Stomach (tissue), 9 donors: Measurements from ENCODE around the gene COL13A1. TPM values are rescaled to one million over a fixed set of nuclear protein-coding genes. Genes with fewer than 3 reads are reported as not detected.

Experiments
- DNase-seq, 2 donors: peaks; one replicate each; pipeline versions ENCODE4 v3.0.0 to v3.0.0-alpha.2; 2013 to 2019
- H3K27ac ChIP-seq, 5 donors: fragments of 200-600 bp in 4 of 5; sonication (generic) in 4 of 5; one replicate each; pipeline ENCODE4 v1.5.1; 2013 to 2019; ENCODE audit warnings: mild to moderate bottlenecking in 1 of 5, moderate library complexity in 1 of 5
- H3K27me3 ChIP-seq, 3 donors: fragments of 200-600 bp; sonication (generic); one replicate each; pipeline ENCODE4 v1.5.1; 2017 to 2019; ENCODE audit warnings: mixed run types in 1 of 3
- H3K36me3 ChIP-seq, 4 donors: fragments of 200-600 bp; sonication (generic); 1 replicate in 3 of 4; 2 replicates in 1 of 4; pipeline ENCODE4 v1.5.1; 2016 to 2019
- H3K4me1 ChIP-seq, 4 donors: fragments of 200-600 bp; sonication (generic); one replicate each; pipeline ENCODE4 v1.5.1; 2016 to 2019
- H3K4me3 ChIP-seq, 4 donors: fragments of 200-600 bp; sonication (generic) in 3 of 4; one replicate each; pipeline ENCODE4 v1.5.1; 2016 to 2019; ENCODE audit warnings: mild to moderate bottlenecking in 1 of 4
- H3K9me3 ChIP-seq, 4 donors: fragments of 200-600 bp; sonication (generic); one replicate each; pipeline ENCODE4 v1.5.1; 2016 to 2019
- CTCF ChIP-seq, 7 experiments: fragments of 450-650 bp in 4 of 7; fragments of 200-600 bp in 3 of 7; sonication (generic) in 3 of 7; IDR thresholded peaks; one replicate each; pipeline ENCODE4 v1.5.1; 2016 to 2019; ENCODE audit warnings: antibody characterized with exemption in 7 of 7, control low read depth in 2 of 7, mild to moderate bottlenecking in 1 of 7
- EP300 ChIP-seq: sonication (generic); formaldehyde crosslinking; IDR thresholded peaks from one replicate; pipeline ENCODE4 v1.6.1; 2017; ENCODE audit warnings: antibody characterized with exemption
- POLR2A ChIP-seq, 4 donors: fragments of 450-650 bp; IDR thresholded peaks; one replicate each; pipeline ENCODE4 v1.6.1; 2016; ENCODE audit warnings: antibody characterized with exemption in 4 of 4, control low read depth in 2 of 4, mild to moderate bottlenecking in 1 of 4, moderate library complexity in 1 of 4
- POLR2AphosphoS5 ChIP-seq, 3 donors: sonication (generic); formaldehyde crosslinking; IDR thresholded peaks; one replicate each; pipeline ENCODE4 v1.6.1; 2016; ENCODE audit warnings: antibody characterized with exemption in 3 of 3
- WGBS, 5 donors: extraction: QIAGEN DNeasy Blood & Tissue Kit in 3 of 5; methylation state at CpG; one replicate each; pipeline versions ENCODE4 v1.1.5 to v1.1.7; 2013 to 2018; 5-methylcytosine and 5-hydroxymethylcytosine counted together
- intact Hi-C: fragments of 100-400 bp; cut with DNase I; formaldehyde crosslinking; loops from one replicate; pipeline ENCODE4 v1.15.1; 2023; ENCODE audit warnings: low total_unique reads
- polyA plus RNA-seq, 3 donors: library from polyadenylated mRNA; stranded (reverse); fragments of 200-250 nt; gene quantifications; one replicate each; pipeline ENCODE4 v1.2.3, GENCODE V29; 2013
- total RNA-seq, 5 donors: library from RNA; depleted of rRNA; stranded (reverse); fragments of >200 nt; gene quantifications; one replicate each; pipeline versions ENCODE4 v1.1.0 to v1.2.3, GENCODE V29; 2014 to 2016
- donor health status: healthy with polysubstance abuse.
- donor health status: Bipolar disorder and iron deficiency.
- donor health status: healthy.

Gene COL13A1
- total and polyA plus RNA-seq, 8 donors, result 0.58 to 9.9 (median 6.9) TPM

DNA sequence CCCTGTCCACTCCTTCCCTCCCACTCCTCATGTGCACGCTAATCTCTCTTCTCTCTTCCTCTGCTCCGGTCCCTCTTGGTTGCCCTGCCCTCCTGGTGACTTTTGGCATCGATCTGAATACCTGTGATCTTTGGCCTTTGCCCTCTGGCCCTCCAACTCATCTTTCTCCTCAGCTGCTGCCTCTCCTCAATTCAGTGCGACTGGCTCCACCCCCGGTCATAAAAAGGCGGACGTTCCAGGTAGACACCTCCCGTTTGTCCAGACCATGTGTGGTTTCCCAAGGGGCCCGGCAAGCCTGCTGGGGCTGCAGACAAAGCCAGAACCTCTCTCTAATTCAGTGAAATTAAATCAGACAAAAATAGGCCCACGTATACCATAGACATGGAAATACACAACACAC lies 96.8 kb downstream of the COL13A1 start:
- Histone ChIP-seq H3K4me1 (peaks cover 5 to 32% (median 18%) of the 10 kb centered on the region in 4 donors), H3K36me3 (no peaks in the 10 kb centered on the region), H3K27ac (no peak overlapping the region), H3K4me3 (no peak overlapping the region), H3K9me3 (no peaks in the 10 kb centered on the region), H3K27me3 (no peaks in the 10 kb centered on the region)
- DNase-seq, result no peak
- TF ChIP-seq POLR2AphosphoS5 (IDR thresholded peaks at IDR 0.05) (no peak), CTCF (IDR thresholded peaks at IDR 0.05) (no peak), POLR2A (IDR thresholded peaks at IDR 0.05) (no peak), EP300 (no peak)
- intact Hi-C loops, result no loop called here
- WGBS, 5 donors, result 68 to 77% (median 75%) methylated on average over 10 of the region's 10 CpGs

- Histone ChIP-seq H3K4me1 (peaks cover 5 to 32% (median 18%) of the 10 kb centered on the region in 4 donors), H3K9me3 (no peaks in the 10 kb centered on the region), H3K4me3 (no peak overlapping the region), H3K27me3 (no peaks in the 10 kb centered on the region), H3K36me3 (no peaks in the 10 kb centered on the region), H3K27ac (no peak overlapping the region)
- intact Hi-C loops, result no loop called here
- no peak for DNase-seq
- no peak for TF ChIP-seq CTCF (IDR thresholded peaks at IDR 0.05)
- no peak for TF ChIP-seq POLR2AphosphoS5 (IDR thresholded peaks at IDR 0.05)
- TF ChIP-seq POLR2A (IDR thresholded peaks at IDR 0.05), result no peak
- WGBS, 5 donors, result 84 to 97% (median 93%) methylated on average over 2 of the region's 2 CpGs
These were observed 97.2 kb downstream of the COL13A1 start for GRCh38 chr10:69898941-69899340.

GRCh38 chr10:69899727-69900595 lies 98.3 kb downstream of the COL13A1 start:
- no peak for TF ChIP-seq CTCF (IDR thresholded peaks at IDR 0.05)
- no peak for TF ChIP-seq EP300
- no peak for TF ChIP-seq POLR2AphosphoS5 (IDR thresholded peaks at IDR 0.05)
- TF ChIP-seq POLR2A (IDR thresholded peaks at IDR 0.05), result no peak
- no peaks in the 10 kb centered on the region for H3K36me3 ChIP-seq
- no peak overlapping the region for H3K27ac ChIP-seq
- intact Hi-C loops, result loop anchor here (10.0 kb wide), 1 partner anchor 105 kb away; no protein-coding TSS in a partner anchor
- no peak for DNase-seq
- H3K27me3 ChIP-seq, result no peaks in the 10 kb centered on the region
- no peaks in the 10 kb centered on the region for H3K9me3 ChIP-seq
- WGBS, 5 donors, result 74 to 87% (median 76%) methylated on average over 11 to 12 of the region's 12 CpGs
- no peak overlapping the region for H3K4me3 ChIP-seq
- H3K4me1 ChIP-seq, result peaks cover 5 to 32% (median 18%) of the 10 kb centered on the region in 4 donors

GRCh38 chr10:69901022-69901421 lies 99.3 kb downstream of the COL13A1 start:
- intact Hi-C loops, result loop anchor here (10.0 kb wide), 1 partner anchor 106 kb away; no protein-coding TSS in a partner anchor
- no peak for DNase-seq
- Histone ChIP-seq H3K4me3 (no peak overlapping the region), H3K9me3 (no peaks in the 10 kb centered on the region), H3K27ac (no peak overlapping the region), H3K4me1 (peaks cover 5 to 32% (median 18%) of the 10 kb centered on the region in 4 donors), H3K36me3 (no peaks in the 10 kb centered on the region), H3K27me3 (no peaks in the 10 kb centered on the region)
- TF ChIP-seq EP300, result no peak
- TF ChIP-seq POLR2AphosphoS5 (IDR thresholded peaks at IDR 0.05), result no peak
- no peak for TF ChIP-seq POLR2A (IDR thresholded peaks at IDR 0.05)
- TF ChIP-seq CTCF (IDR thresholded peaks at IDR 0.05), result no peak
- WGBS, 5 donors, result 67 to 77% (median 71%) methylated on average over 2 of the region's 2 CpGs
